HL-60 (cell line): ENCODE results near the gene DNAI2.

ENCODE experiments used
- POLR2AphosphoS5 ChIP-seq: IDR thresholded peaks from 2 replicates; pipeline ENCODE4 v1.6.1; 2012; ENCODE audit warnings: low read depth
- TF ChIP-seq, protein P1 (sequence below): IDR thresholded peaks from one replicate; pipeline ENCODE4 v1.5.1; 2011; ENCODE audit warnings: low read length, control low read depth, inconsistent platforms; ENCODE audit not compliant: insufficient read depth

DNA sequence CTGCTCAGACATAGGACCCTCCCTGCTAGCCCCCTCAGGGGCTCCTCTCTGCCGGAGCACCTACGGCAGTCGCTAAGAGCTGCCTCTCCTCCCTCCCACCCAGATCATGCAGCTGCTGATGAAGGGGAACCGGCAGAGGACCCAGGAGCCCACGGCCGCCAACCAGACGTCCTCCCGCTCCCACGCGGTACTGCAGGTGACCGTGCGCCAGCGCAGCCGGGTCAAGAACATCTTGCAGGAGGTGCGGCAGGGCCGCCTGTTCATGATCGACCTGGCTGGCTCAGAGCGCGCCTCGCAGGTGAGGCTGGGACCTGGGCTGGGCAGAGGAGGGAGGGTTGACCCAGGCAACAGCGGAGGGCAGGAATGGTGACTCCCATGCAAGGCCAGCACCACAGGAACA, 70.6 kb downstream of the DNAI2 start:
- TF ChIP-seq, protein P1, sequence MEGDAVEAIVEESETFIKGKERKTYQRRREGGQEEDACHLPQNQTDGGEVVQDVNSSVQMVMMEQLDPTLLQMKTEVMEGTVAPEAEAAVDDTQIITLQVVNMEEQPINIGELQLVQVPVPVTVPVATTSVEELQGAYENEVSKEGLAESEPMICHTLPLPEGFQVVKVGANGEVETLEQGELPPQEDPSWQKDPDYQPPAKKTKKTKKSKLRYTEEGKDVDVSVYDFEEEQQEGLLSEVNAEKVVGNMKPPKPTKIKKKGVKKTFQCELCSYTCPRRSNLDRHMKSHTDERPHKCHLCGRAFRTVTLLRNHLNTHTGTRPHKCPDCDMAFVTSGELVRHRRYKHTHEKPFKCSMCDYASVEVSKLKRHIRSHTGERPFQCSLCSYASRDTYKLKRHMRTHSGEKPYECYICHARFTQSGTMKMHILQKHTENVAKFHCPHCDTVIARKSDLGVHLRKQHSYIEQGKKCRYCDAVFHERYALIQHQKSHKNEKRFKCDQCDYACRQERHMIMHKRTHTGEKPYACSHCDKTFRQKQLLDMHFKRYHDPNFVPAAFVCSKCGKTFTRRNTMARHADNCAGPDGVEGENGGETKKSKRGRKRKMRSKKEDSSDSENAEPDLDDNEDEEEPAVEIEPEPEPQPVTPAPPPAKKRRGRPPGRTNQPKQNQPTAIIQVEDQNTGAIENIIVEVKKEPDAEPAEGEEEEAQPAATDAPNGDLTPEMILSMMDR, result no peak
- no peak for TF ChIP-seq POLR2AphosphoS5
